ENCODE data around the gene MAP3K21. TPM values are rescaled to one million over a fixed set of nuclear protein-coding genes. Genes with fewer than 3 reads are reported as not detected.

Gene MAP3K21
- polyA plus RNA-seq, 1 donor from 2014 or later = 3.7 TPM

- Histone ChIP-seq H3K4me2 (ENCODE audit: low read length) (no peak overlapping the region), H3K27me3 (ENCODE audit: insufficient read depth, low read depth, low read length) (peaks cover 24% of the 10 kb centered on the region), H3F3A (ENCODE audit: insufficient read depth, low read length, poor library complexity, severe bottlenecking) (no peaks in the 10 kb centered on the region), H2AFZ (ENCODE audit: low read depth, low read length) (no peak overlapping the region), H3K9me3 (ENCODE audit: low read length) (no peaks in the 10 kb centered on the region), H3K36me3 (ENCODE audit: insufficient read depth, low read length) (no peaks in the 10 kb centered on the region), H3K9me2 (ENCODE audit: insufficient read depth, low read length) (no peaks in the 10 kb centered on the region), H3K4me3 (ENCODE audit: low read length) (no peak overlapping the region), H3K79me2 (replicated peaks; ENCODE audit: insufficient read depth, low read length) (no peaks in the 10 kb centered on the region), H4K20me1 (ENCODE audit: insufficient read depth) (no peaks in the 10 kb centered on the region), H3K27ac (ENCODE audit: low read length) (no peak overlapping the region), H3K9ac (ENCODE audit: low read length) (no peak overlapping the region)
- TF ChIP-seq REST (IDR thresholded peaks at IDR 0.05; ENCODE audit: borderline replicate concordance) (no peak), CTCF (IDR thresholded peaks at IDR 0.05; ENCODE audit: poor library complexity, severe bottlenecking) (no peak), EP300 (conservative IDR thresholded peaks at IDR 0.05; ENCODE audit: poor library complexity, severe bottlenecking) (no peak), RAD21 (conservative IDR thresholded peaks at IDR 0.05) (no peak), POLR2AphosphoS5 (IDR thresholded peaks at IDR 0.05) (no peak), EZH2 (IDR thresholded peaks at IDR 0.05; ENCODE audit: borderline replicate concordance, insufficient read depth, low read length, poor library complexity, severe bottlenecking) (no peak), MXI1 (conservative IDR thresholded peaks at IDR 0.05; ENCODE audit: poor library complexity, severe bottlenecking) (no peak), TAF1 (IDR thresholded peaks at IDR 0.05; ENCODE audit: low read depth) (no peak), SMC3 (conservative IDR thresholded peaks at IDR 0.05; ENCODE audit: poor library complexity) (no peak)
Measured at GRCh38 chr1:233331676-233332519, 4.4 kb downstream of the MAP3K21 start.

- Histone ChIP-seq H3K9me2 (ENCODE audit: insufficient read depth, low read length) (no peaks in the 10 kb centered on the region), H3K4me3 (ENCODE audit: low read length) (no peak overlapping the region), H4K20me1 (ENCODE audit: insufficient read depth) (no peaks in the 10 kb centered on the region), H3K79me2 (replicated peaks; ENCODE audit: insufficient read depth, low read length) (no peaks in the 10 kb centered on the region), H3K27me3 (ENCODE audit: insufficient read depth, low read depth, low read length) (peaks cover 19% of the 10 kb centered on the region), H2AFZ (ENCODE audit: low read depth, low read length) (no peak overlapping the region), H3K9ac (ENCODE audit: low read length) (no peak overlapping the region), H3K4me2 (ENCODE audit: low read length) (no peak overlapping the region), H3K27ac (ENCODE audit: low read length) (no peak overlapping the region), H3K36me3 (ENCODE audit: insufficient read depth, low read length) (no peaks in the 10 kb centered on the region), H3F3A (ENCODE audit: insufficient read depth, low read length, poor library complexity, severe bottlenecking) (no peaks in the 10 kb centered on the region), H3K9me3 (ENCODE audit: low read length) (no peaks in the 10 kb centered on the region)
- no peak for TF ChIP-seq POLR2AphosphoS5 (IDR thresholded peaks at IDR 0.05)
- TF ChIP-seq REST (IDR thresholded peaks at IDR 0.05; ENCODE audit: borderline replicate concordance) = no peak
- TF ChIP-seq MXI1 (conservative IDR thresholded peaks at IDR 0.05; ENCODE audit: poor library complexity, severe bottlenecking) = no peak
- TF ChIP-seq EP300 (conservative IDR thresholded peaks at IDR 0.05; ENCODE audit: poor library complexity, severe bottlenecking) = no peak
- TF ChIP-seq TAF1 (IDR thresholded peaks at IDR 0.05; ENCODE audit: low read depth) = no peak
- TF ChIP-seq RAD21 (conservative IDR thresholded peaks at IDR 0.05) = no peak
- TF ChIP-seq EZH2 (IDR thresholded peaks at IDR 0.05; ENCODE audit: borderline replicate concordance, insufficient read depth, low read length, poor library complexity, severe bottlenecking) = no peak
- no peak for TF ChIP-seq SMC3 (conservative IDR thresholded peaks at IDR 0.05; ENCODE audit: poor library complexity)
Measured at GRCh38 chr1:233333086-233333485, 5.6 kb downstream of the MAP3K21 start.

Measured in neural cell (in vitro differentiated cells).